Measurements from ENCODE around the gene PRDM16. TPM values are rescaled to one million over a fixed set of nuclear protein-coding genes. Genes with fewer than 3 reads are reported as not detected.

PRDM16 gene
- polyA plus RNA-seq, 1 of the 3 experiments (the other 2 are of a cell fraction) = not detected

- Histone ChIP-seq H3F3A (replicated peaks; ENCODE audit: insufficient read depth) (no peaks in the 10 kb centered on the region), H3K4me3 (ENCODE audit: low read depth in 2 of 2, low read length in 1 of 2) (no peak overlapping the region), H3K4me2 (no peak overlapping the region), H3K36me3 (replicated peaks in 1 of 2; ENCODE audit: control insufficient read depth in 1 of 2, insufficient read depth in 2 of 2, low read length in 1 of 2) (no peaks in the 10 kb centered on the region), H4K20me1 (ENCODE audit: insufficient read depth) (no peaks in the 10 kb centered on the region), H3K9me2 (no peaks in the 10 kb centered on the region), H3K9me3 (no peaks in the 10 kb centered on the region), H3K9ac (no peak overlapping the region), H3K27me3 (ENCODE audit: insufficient read depth) (no peaks in the 10 kb centered on the region), H3K27ac (ENCODE audit: low read depth in 2 of 2, low read length in 1 of 2) (no peak overlapping the region), H3K4me1 (ENCODE audit: control insufficient read depth in 1 of 2, insufficient read depth in 2 of 2, low read depth in 1 of 2, low read length in 1 of 2) (no peaks in the 10 kb centered on the region), H3K79me2 (ENCODE audit: insufficient read depth) (no peaks in the 10 kb centered on the region), H2AFZ (ENCODE audit: low read depth) (no peak overlapping the region)
- TF ChIP-seq GATA2 (CRISPR knock-in tag; IDR thresholded peaks at IDR 0.05) (no peak), EZH2phosphoT487 (IDR thresholded peaks at IDR 0.05; ENCODE audit: borderline replicate concordance, low read depth) (no peak), SIN3A (IDR thresholded peaks at IDR 0.05; ENCODE audit: borderline replicate concordance, low read depth, low read length) (no peak), MXI1 (IDR thresholded peaks at IDR 0.05; ENCODE audit: low read depth, low read length) (no peak), POLR2AphosphoS5 (IDR thresholded peaks at IDR 0.05; ENCODE audit: low read depth, low read length) (no peak), PBX3 (IDR thresholded peaks at IDR 0.05) (no peak), FOXJ3 (CRISPR knock-in tag; IDR thresholded peaks at IDR 0.05) (no peak), RFX5 (IDR thresholded peaks at IDR 0.05; ENCODE audit: low read length) (no peak), NRF1 (IDR thresholded peaks at IDR 0.05; ENCODE audit: low read depth, low read length) (no peak), EP300 (IDR thresholded peaks at IDR 0.05; ENCODE audit: borderline replicate concordance in 1 of 2, low read depth in 1 of 2, low read length in 1 of 2) (no peak)
- TF ChIP-seq, protein P1, sequence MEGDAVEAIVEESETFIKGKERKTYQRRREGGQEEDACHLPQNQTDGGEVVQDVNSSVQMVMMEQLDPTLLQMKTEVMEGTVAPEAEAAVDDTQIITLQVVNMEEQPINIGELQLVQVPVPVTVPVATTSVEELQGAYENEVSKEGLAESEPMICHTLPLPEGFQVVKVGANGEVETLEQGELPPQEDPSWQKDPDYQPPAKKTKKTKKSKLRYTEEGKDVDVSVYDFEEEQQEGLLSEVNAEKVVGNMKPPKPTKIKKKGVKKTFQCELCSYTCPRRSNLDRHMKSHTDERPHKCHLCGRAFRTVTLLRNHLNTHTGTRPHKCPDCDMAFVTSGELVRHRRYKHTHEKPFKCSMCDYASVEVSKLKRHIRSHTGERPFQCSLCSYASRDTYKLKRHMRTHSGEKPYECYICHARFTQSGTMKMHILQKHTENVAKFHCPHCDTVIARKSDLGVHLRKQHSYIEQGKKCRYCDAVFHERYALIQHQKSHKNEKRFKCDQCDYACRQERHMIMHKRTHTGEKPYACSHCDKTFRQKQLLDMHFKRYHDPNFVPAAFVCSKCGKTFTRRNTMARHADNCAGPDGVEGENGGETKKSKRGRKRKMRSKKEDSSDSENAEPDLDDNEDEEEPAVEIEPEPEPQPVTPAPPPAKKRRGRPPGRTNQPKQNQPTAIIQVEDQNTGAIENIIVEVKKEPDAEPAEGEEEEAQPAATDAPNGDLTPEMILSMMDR (IDR thresholded peaks at IDR 0.05) = no peak
- 45% methylated on average over 4 of the region's 8 CpGs for WGBS (ENCODE audit: low lambda C conversion rate)
- CTCF ChIA-PET = no interaction called here
- DNase-seq = no peak
- POLR2A ChIA-PET = no interaction called here
These were observed 45.8 kb downstream of the PRDM16 start for GRCh38 chr1:3114846-3115245.

DNA sequence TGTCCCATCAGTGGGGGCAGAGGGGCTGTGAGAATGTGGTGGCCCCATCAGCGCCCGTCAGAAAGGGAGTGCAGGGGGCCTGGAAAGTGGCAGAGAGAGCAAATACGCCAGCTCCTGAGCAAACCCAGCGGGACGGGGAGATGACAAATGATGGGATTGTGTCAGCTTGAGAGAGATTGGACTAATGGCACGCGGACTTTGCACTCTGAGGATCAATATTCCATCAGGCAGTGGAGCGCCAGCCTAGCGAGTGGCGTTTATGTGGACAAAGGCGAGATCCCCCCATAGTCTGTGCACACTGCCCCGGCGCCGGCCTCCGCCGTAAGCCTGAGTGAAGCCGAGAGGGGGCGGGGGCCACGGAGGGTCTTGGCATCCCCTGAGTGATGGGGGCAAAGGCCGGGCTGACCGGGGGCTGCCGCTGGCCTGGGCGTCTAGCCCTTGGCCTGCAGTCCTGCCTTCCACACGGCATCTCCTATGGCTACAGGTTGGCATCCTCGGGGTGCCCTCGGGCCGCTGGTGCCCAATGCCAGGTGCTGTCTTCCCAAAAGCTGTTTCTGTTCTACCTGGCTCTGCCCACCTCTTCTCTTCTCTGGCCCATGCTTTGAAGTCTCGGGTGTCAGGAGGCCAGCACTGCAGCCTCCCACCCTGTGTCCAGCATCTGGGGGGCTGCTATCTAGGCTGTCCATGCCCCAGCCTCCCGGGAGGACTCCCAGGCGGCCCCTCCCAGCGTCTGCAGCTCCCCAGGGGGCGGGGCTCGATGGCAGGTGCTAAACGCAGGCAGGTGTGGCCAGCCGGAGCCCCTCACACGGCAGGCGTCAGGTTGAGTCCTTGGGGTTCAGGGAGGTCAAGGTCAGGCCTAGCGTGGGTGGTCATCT lies 46.5 kb downstream of the PRDM16 start:
- no peak for DNase-seq
- Histone ChIP-seq H2AFZ (ENCODE audit: low read depth) (no peak overlapping the region), H3K36me3 (replicated peaks in 1 of 2; ENCODE audit: control insufficient read depth in 1 of 2, insufficient read depth in 2 of 2, low read length in 1 of 2) (no peaks in the 10 kb centered on the region), H3K4me1 (ENCODE audit: control insufficient read depth in 1 of 2, insufficient read depth in 2 of 2, low read depth in 1 of 2, low read length in 1 of 2) (no peaks in the 10 kb centered on the region), H3K9ac (no peak overlapping the region), H4K20me1 (ENCODE audit: insufficient read depth) (no peaks in the 10 kb centered on the region), H3K4me3 (ENCODE audit: low read depth in 2 of 2, low read length in 1 of 2) (no peak overlapping the region), H3F3A (replicated peaks; ENCODE audit: insufficient read depth) (no peaks in the 10 kb centered on the region), H3K9me3 (no peaks in the 10 kb centered on the region), H3K9me2 (no peaks in the 10 kb centered on the region), H3K79me2 (ENCODE audit: insufficient read depth) (no peaks in the 10 kb centered on the region), H3K4me2 (no peak overlapping the region), H3K27me3 (ENCODE audit: insufficient read depth) (no peaks in the 10 kb centered on the region), H3K27ac (ENCODE audit: low read depth in 2 of 2, low read length in 1 of 2) (no peak overlapping the region)
- ChIA-PET POLR2A (no interaction called here), CTCF (interaction anchor here (0.5 kb wide), 1 partner anchor 362 kb away, joined by 4 read pairs; no protein-coding TSS in a partner anchor)
- TF ChIP-seq, protein P2, sequence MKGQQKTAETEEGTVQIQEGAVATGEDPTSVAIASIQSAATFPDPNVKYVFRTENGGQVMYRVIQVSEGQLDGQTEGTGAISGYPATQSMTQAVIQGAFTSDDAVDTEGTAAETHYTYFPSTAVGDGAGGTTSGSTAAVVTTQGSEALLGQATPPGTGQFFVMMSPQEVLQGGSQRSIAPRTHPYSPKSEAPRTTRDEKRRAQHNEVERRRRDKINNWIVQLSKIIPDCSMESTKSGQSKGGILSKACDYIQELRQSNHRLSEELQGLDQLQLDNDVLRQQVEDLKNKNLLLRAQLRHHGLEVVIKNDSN (IDR thresholded peaks at IDR 0.05; ENCODE audit: borderline replicate concordance, low read depth) = no peak
- TF ChIP-seq, protein P3, sequence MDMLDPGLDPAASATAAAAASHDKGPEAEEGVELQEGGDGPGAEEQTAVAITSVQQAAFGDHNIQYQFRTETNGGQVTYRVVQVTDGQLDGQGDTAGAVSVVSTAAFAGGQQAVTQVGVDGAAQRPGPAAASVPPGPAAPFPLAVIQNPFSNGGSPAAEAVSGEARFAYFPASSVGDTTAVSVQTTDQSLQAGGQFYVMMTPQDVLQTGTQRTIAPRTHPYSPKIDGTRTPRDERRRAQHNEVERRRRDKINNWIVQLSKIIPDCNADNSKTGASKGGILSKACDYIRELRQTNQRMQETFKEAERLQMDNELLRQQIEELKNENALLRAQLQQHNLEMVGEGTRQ (IDR thresholded peaks at IDR 0.05; ENCODE audit: borderline replicate concordance, low read depth, low read length) = no peak
- TF ChIP-seq MEF2A (IDR thresholded peaks at IDR 0.05; ENCODE audit: borderline replicate concordance, low read depth) (no peak), SMC3 (IDR thresholded peaks at IDR 0.05; ENCODE audit: low read depth, low read length) (no peak)
- WGBS (ENCODE audit: low lambda C conversion rate) = 71% methylated on average over 19 of the region's 38 CpGs

Data from SK-N-SH (cell line).